HG03095 (cell line): Measurements from ENCODE around the gene TRIM37.
"Not testable (repeated sequence)": the region's sequence is repeated elsewhere in the genome, so short reads cannot be mapped to it uniquely, and the experiment has no call there.

Experiments used
- ATAC-seq: cut with Tn5 transposase; IDR thresholded peaks from one replicate; pipeline ENCODE4 v1.9.1; 2021; ENCODE audit warnings: moderate library complexity; ENCODE audit not compliant: unreplicated experiment

The TRIM37 gene

GRCh38 chr17:58997756-58998553 lies 108.7 kb downstream of the TRIM37 start:
- no peak for ATAC-seq

- ATAC-seq: no peak
Observed at GRCh38 chr17:58996968-58997367, 109.7 kb downstream of the TRIM37 start.

- ATAC-seq: no peak
Observed at GRCh38 chr17:58995247-58995940, 111.3 kb downstream of the TRIM37 start.

GRCh38 chr17:58993311-58993710 lies 113.4 kb downstream of the TRIM37 start:
- ATAC-seq: no peak

GRCh38 chr17:58991718-58992331 lies 114.9 kb downstream of the TRIM37 start:
- ATAC-seq: no peak

GRCh38 chr17:58989629-58990028 lies 117.1 kb downstream of the TRIM37 start:
- no peak for ATAC-seq

- ATAC-seq: no peak
Observed at GRCh38 chr17:58985971-58986370, 120.7 kb downstream of the TRIM37 start.

- no peak for ATAC-seq
Observed at GRCh38 chr17:58985367-58985766, 121.3 kb downstream of the TRIM37 start.

- no peak for ATAC-seq
Observed at GRCh38 chr17:58982626-58983025, 124.1 kb downstream of the TRIM37 start.

- ATAC-seq: no peak
Observed at GRCh38 chr17:58980706-58981481, 125.8 kb downstream of the TRIM37 start.

GRCh38 chr17:58976541-58976940 lies 130.1 kb downstream of the TRIM37 start:
- ATAC-seq: no peak

- no peak for ATAC-seq
Observed at GRCh38 chr17:58974354-58974753, 132.3 kb downstream of the TRIM37 start.

GRCh38 chr17:58970609-58971450 lies 135.8 kb downstream of the TRIM37 start:
- ATAC-seq: no peak

GRCh38 chr17:58969612-58970011 lies 137.1 kb downstream of the TRIM37 start:
- ATAC-seq: no peak

GRCh38 chr17:58969156-58969555 lies 137.5 kb downstream of the TRIM37 start:
- no peak for ATAC-seq

GRCh38 chr17:58968426-58969061 lies 138.1 kb downstream of the TRIM37 start:
- ATAC-seq: no peak

GRCh38 chr17:58966208-58966607 lies 140.5 kb downstream of the TRIM37 start:
- ATAC-seq: no peak

GRCh38 chr17:58965221-58965620 lies 141.5 kb downstream of the TRIM37 start:
- ATAC-seq: no peak

GRCh38 chr17:58960068-58960467 lies 146.6 kb downstream of the TRIM37 start:
- ATAC-seq: no peak

- not testable (repeated sequence) for ATAC-seq
Observed at GRCh38 chr17:58957725-58958073, 149.0 kb downstream of the TRIM37 start.
